ENCODE data around the gene USP3. TPM values are rescaled to one million over a fixed set of nuclear protein-coding genes. Genes with fewer than 3 reads are reported as not detected.

USP3 gene
- polyA plus RNA-seq, 1 donor from 2014 or later, result 42.7 TPM

DNA sequence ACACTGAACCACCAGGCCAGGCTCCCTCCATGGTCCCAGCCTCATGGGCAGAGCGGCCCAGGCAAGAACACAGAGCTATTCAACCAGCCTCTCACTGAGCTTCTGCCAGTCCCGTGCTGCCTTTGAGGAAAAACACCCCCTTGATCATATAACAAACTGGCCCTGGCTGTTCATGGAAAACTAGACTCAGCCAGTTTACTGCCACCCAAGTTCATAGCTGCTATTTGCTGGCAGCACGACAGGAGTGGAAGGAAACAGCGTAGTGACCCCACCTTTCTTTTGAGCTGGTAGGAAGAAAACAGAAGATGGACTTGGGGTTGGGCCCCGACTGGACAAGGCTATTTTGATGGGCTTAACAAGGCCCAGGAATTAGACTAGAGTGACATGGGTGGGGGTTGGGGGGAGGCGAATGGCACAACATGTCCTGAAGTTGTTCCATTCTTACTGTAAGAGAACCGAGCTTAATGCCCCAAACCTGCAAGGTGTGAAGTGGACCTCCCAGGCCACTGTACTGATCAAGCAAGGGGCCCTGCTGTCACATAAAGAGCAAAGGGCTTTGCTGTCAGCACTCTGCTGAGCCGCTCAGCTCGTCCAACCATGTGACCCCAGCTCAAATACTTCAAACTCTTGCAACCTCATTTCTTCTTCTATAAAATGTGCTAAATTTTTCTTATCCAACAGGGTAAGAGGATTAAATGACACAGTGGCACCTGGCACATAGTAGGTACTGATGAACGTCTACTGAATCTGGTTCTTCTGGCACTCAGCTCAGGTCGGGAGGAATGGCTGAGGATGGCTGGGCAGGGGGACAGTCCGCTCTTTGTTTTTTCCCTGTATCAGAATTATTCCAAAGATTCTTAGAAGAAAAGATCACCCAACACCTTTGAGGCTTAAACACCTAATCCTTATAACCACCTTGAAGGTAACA is 94.3 kb downstream of the USP3 start:
- H3K36me3 Mint-ChIP-seq, result no peaks in the 10 kb centered on the region
- H3K27ac Mint-ChIP-seq, result peak overlapping the region; percentile 95 to 96 (median 96)
- peak overlapping the region; percentile 86 to 100 (median 96) for H3K4me3 Mint-ChIP-seq
- H3K27me3 Mint-ChIP-seq, result no peaks in the 10 kb centered on the region
- H3K9me3 Mint-ChIP-seq, result no peaks in the 10 kb centered on the region
- H3K4me1 Mint-ChIP-seq, result peaks cover 48 to 63% (median 62%) of the 10 kb centered on the region in 3 donors

DNA sequence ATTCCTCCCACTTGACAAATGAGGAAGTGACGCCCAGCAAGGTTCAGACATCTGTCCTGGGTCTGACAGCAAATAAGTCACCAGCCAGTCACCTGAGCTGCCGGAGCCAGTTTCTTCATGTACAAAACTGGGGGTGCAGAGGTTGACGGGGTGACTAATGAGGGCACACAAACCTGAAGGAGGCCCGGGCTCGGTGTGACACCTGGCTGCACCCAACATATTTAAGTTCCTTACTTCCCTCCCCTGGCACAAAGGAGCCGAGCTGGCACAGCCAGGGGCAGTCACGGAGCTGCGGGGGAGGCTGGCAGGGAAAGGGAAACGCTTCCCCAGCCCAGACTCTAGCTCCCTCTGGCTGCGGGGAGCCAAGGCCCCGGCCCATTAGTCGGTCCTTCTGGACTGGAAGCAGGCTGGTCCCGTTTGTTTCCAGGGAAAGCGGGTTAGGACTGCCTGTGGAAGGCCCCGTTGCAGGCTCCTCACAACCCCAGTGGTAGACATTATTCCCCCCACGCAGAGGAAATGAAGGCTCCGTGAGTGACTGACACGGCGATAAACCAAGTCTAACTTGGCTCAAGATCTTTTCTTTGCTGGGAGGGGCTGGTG is 95.1 kb downstream of the USP3 start:
- no peaks in the 10 kb centered on the region for H3K36me3 Mint-ChIP-seq
- H3K27me3 Mint-ChIP-seq, result no peaks in the 10 kb centered on the region
- peaks cover 43 to 58% (median 55%) of the 10 kb centered on the region in 3 donors for H3K4me1 Mint-ChIP-seq
- no peaks in the 10 kb centered on the region for H3K9me3 Mint-ChIP-seq
- peak overlapping the region; percentile 95 to 96 (median 96) for H3K27ac Mint-ChIP-seq
- H3K4me3 Mint-ChIP-seq, result peak overlapping the region; percentile 86 to 100 (median 96)

DNA sequence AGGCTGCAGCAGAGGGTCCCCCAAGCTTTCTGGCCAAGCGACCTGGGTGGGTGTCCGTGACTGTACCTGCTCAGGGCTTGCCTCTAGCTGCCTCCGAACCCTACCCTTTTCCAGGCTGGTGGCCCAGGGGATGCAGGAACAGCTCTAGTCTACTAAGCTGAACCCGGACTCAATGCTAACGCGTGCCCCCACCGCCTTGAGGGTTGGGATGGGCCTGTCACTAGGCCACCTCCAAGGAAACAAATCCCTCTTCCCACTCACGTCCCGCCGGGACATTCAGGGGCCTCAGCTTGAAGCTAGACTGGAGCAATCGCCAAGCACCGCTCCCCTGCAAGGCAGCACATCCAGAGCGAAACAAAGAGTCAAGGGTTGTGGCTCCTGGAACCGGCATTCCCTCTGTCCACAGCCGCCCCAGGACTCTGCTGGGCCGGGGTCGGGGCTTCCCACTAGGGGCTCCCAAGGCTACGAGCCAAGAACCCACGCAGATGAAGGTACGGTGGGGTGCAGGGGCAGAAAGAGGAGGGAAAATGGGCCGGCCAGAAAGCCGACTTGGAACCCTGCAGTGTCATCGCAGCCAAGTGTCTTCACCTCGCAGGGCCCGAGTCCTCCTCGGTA is 95.7 kb downstream of the USP3 start:
- no peaks in the 10 kb centered on the region for H3K27me3 Mint-ChIP-seq
- H3K4me3 Mint-ChIP-seq, result peak overlapping the region; percentile 86 to 100 (median 96)
- H3K9me3 Mint-ChIP-seq, result no peaks in the 10 kb centered on the region
- H3K4me1 Mint-ChIP-seq, result peaks cover 41 to 52% (median 50%) of the 10 kb centered on the region in 3 donors
- peak overlapping the region; percentile 95 to 96 (median 96) for H3K27ac Mint-ChIP-seq
- H3K36me3 Mint-ChIP-seq, result no peaks in the 10 kb centered on the region

DNA sequence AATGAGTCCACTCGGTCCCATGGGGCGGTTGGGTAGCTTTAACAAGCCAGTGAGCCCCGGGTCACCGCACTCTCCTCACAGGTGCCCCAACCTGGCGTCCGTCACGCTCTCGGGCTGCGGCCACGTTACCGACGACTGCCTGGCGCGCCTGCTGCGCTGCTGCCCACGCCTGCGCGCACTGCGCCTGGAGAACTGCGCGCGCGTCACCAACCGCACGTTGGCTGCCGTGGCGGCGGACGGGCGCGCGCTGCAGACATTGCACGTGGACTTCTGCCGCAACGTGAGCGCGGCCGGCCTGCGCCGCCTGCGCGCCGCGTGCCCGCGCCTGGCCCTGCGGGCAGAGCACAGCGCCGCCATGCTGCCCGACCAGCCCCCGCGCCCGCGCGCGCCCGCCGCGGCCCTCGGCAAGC is 96.2 kb downstream of the USP3 start:
- H3K4me1 Mint-ChIP-seq, result peaks cover 40 to 49% (median 48%) of the 10 kb centered on the region in 3 donors
- peak overlapping the region; percentile 95 to 100 (median 98) for H3K4me3 Mint-ChIP-seq
- no peaks in the 10 kb centered on the region for H3K27me3 Mint-ChIP-seq
- H3K9me3 Mint-ChIP-seq, result no peaks in the 10 kb centered on the region
- H3K27ac Mint-ChIP-seq, result peak overlapping the region; percentile 95 to 96 (median 96)
- H3K36me3 Mint-ChIP-seq, result no peaks in the 10 kb centered on the region

DNA sequence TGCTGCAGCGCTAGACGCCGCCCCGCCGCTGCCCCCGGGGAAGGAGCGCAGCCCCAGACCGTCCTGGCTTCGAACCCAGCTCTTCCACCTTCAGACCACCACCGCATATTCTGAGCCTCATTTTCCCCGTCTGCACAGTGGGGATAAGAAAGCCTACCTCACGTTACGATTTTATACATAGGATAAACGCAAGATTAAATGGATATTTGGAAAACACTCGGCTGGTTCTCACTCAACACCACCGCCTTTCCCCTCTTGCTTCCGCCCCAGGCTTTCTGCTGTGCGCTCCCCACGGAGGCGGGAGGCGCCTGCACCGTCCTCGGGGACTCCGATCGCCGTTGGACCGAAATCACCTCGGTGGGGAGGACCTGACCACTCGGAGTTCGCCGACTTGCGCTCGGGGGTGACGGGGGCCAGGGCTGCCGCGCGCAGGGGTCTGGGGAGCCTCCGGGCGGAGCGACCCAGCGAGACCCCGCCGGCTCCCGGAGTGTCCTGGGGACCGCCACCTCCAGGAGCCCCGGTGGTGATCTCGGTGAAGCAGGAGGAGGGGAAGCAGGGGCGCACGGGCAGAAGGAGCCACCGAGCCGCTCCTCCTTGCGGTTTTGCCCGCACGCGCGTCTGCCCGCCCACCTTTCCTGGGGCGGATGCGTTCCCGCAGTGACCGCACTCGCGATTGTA is 96.8 kb downstream of the USP3 start:
- peak overlapping the region; percentile 95 to 100 (median 98) for H3K4me3 Mint-ChIP-seq
- H3K36me3 Mint-ChIP-seq, result no peaks in the 10 kb centered on the region
- peaks cover 40 to 49% (median 48%) of the 10 kb centered on the region in 3 donors for H3K4me1 Mint-ChIP-seq
- H3K27me3 Mint-ChIP-seq, result no peaks in the 10 kb centered on the region
- H3K27ac Mint-ChIP-seq, result peak overlapping the region; percentile 95 to 96 (median 96)
- H3K9me3 Mint-ChIP-seq, result no peaks in the 10 kb centered on the region

DNA sequence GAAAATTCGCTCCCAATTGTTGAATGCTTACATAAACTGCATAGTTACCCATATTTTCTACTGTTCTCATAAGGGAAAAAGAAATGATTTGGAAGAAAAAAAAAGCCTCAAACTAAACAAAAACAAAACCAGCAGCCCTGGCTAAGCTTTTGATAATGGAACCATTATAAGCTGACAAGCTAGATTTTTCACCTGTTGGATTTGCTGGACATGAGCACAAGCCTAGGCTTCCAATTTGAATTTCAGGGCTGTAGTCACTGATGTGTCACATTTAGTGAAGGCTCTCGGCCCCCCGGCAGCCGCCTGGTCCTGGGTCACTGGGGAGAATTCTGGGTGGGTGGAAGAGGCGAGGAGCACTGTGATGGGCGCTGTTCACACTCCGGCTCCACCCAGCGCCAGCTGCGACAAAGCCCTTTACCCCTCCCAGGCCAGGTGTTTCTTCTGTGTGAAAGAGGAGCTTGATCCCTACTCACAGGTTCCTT is 97.4 kb downstream of the USP3 start:
- peak overlapping the region; percentile 95 to 96 (median 96) for H3K27ac Mint-ChIP-seq
- H3K9me3 Mint-ChIP-seq, result no peaks in the 10 kb centered on the region
- H3K27me3 Mint-ChIP-seq, result no peaks in the 10 kb centered on the region
- no peaks in the 10 kb centered on the region for H3K36me3 Mint-ChIP-seq
- peaks cover 38 to 46% (median 46%) of the 10 kb centered on the region in 3 donors for H3K4me1 Mint-ChIP-seq
- peak overlapping the region; percentile 95 to 100 (median 98) for H3K4me3 Mint-ChIP-seq

DNA sequence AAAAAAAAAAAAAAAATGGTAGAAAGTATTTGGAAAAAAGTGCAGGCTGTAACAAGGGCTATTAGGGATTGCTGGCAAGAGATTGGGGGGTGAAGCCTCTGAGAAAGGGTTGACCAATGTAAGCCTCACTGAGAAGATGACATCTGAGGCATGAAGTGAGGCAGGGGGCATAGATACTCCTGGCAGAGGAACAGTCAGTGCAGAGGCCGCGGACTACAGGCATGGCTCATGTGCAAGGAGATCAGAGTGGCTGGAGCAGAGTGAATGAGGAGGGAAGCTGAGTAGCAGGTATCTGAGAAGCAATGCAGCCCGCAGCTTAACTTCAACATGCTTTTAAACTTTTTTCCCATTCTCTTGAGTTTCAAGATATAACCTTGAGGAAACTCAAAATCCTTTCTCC is 98.2 kb downstream of the USP3 start:
- Mint-ChIP-seq H3K4me3 (peak overlapping the region; percentile 59 to 100 (median 86)), H3K4me1 (peaks cover 37 to 41% (median 40%) of the 10 kb centered on the region in 3 donors), H3K27ac (peak overlapping the region; percentile 31 to 96 (median 85)), H3K27me3 (no peaks in the 10 kb centered on the region), H3K36me3 (no peaks in the 10 kb centered on the region), H3K9me3 (no peaks in the 10 kb centered on the region)

DNA sequence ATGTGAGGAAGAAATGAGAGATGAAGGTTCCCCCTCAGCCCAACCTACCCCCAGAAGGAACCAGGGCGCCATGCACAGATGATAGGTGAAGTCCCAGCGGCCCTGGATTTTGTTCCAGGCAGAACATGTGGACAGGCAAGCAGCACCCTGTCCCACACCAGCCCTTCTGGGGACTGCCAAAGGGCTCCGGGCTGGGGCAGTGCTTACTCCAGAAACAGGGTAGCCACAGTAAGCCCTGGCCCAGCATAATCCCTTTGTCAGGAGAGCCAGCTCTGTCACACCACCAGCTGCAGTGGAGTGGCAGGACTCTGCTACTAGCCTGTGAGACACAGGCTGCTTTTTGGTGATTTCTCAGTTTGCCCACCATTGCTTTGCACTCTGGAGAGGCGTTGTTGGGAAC is 99.1 kb downstream of the USP3 start:
- no peaks in the 10 kb centered on the region for H3K9me3 Mint-ChIP-seq
- H3K36me3 Mint-ChIP-seq, result peaks cover 5% of the 10 kb centered on the region
- peak overlapping the region in 1 of 3 donors; percentile 96 for H3K27ac Mint-ChIP-seq
- H3K4me3 Mint-ChIP-seq, result peak overlapping the region in 2 of 4 donors; percentile 55 to 100
- H3K4me1 Mint-ChIP-seq, result peaks cover 37 to 43% (median 41%) of the 10 kb centered on the region in 3 donors
- no peaks in the 10 kb centered on the region for H3K27me3 Mint-ChIP-seq

DNA sequence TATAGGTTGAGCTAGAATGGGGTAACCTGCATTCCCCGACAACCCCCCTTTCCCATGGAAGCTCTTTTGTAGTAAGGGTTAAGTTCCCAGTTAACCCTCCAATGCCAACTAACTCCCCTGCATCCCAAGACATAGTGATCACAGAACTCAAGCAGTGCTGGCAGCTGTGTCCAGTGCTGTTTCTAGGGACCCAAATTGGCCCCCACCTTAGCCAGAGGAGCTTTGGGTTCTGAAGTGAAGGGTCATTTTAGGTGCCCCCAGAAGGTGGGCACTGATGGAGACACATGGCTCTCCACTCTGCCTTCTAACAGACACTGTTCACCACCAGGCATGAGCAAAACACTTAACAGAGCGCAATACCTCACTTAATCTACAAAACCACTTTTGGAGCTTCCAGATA is 99.9 kb downstream of the USP3 start:
- Mint-ChIP-seq H3K4me1 (peaks cover 33 to 38% (median 36%) of the 10 kb centered on the region in 3 donors), H3K36me3 (peaks cover 5% of the 10 kb centered on the region), H3K9me3 (no peaks in the 10 kb centered on the region), H3K27ac (peak overlapping the region in 1 of 3 donors; percentile 39), H3K4me3 (peak overlapping the region in 2 of 4 donors; percentile 49 to 51), H3K27me3 (no peaks in the 10 kb centered on the region)

DNA sequence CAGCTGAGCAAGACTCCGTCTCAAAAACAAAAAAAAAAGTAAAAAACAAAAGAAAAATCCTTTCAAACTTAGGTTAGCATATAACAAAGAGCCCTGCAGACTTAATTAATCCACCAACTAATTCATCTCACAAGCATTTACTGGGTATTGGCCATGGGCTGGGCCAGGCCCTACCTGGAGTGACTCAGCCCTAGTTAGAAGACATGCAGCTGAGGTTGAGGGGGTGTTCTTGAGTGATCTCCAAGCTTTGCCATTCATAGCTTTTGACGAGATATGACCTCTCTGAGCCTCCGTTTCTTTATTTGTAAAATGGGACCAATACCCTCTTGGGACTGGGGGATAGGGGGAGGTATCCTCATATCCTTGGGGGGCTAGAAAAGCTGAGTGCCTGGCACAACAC is 100.6 kb downstream of the USP3 start:
- peaks cover 31 to 37% (median 32%) of the 10 kb centered on the region in 3 donors for H3K4me1 Mint-ChIP-seq
- H3K27me3 Mint-ChIP-seq, result no peaks in the 10 kb centered on the region
- H3K9me3 Mint-ChIP-seq, result no peaks in the 10 kb centered on the region
- H3K27ac Mint-ChIP-seq, result peak overlapping the region in 1 of 3 donors; percentile 16
- peak overlapping the region in 2 of 4 donors; percentile 37 to 45 for H3K4me3 Mint-ChIP-seq
- H3K36me3 Mint-ChIP-seq, result peaks cover 5% of the 10 kb centered on the region

DNA sequence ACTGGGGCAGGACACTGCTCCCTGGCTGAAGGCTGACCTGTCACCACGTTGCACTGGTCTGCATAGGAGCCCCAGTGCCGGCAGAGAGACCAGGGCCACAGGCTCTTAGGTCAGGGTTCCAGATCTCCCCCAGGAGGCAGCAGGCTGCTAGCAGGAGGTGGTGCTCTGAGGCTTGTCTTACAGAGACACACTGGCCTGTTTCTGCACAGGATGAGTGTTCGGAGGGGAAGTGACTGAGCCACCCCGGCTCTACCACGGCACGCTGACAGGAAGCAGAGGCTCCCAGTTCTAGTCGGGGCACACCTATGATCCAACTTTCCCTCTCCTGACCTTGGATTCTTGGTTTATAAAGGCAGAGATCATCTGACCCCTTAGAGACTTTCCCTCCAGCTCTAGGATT is 101.4 kb downstream of the USP3 start:
- Mint-ChIP-seq H3K9me3 (no peaks in the 10 kb centered on the region), H3K4me1 (peaks cover 39 to 44% (median 39%) of the 10 kb centered on the region in 3 donors), H3K4me3 (peak overlapping the region in 3 of 4 donors; percentile 27 to 84 (median 41))

DNA sequence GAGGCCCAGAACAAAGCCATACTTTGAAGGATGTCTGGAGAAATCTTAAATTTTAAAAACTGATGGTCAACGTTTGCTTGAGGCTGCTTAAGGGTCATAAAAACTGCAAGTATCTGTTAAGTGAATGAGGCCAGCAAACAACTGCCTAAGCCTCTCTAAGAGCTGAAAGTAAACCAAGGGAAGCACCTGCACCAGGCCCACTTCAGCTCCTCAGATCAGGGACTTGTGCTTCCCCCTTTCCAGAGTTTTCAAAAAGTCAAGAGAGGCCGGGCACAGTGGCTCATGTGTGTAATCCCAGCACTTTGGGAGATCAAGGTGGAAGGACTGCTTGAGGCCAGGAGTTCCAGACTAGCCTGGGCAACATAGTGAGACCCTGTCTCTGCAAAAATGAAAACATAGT is 101.9 kb downstream of the USP3 start:
- Mint-ChIP-seq H3K4me3 (peak overlapping the region in 3 of 4 donors; percentile 27 to 84 (median 41)), H3K27me3 (no peaks in the 10 kb centered on the region), H3K27ac (peak overlapping the region; percentile 68 to 87 (median 82)), H3K36me3 (peaks cover 5% of the 10 kb centered on the region), H3K9me3 (no peaks in the 10 kb centered on the region), H3K4me1 (peaks cover 40 to 46% (median 41%) of the 10 kb centered on the region in 3 donors)

More for the DNA sequence above, 101.4 kb downstream of the USP3 start:
- H3K27me3 Mint-ChIP-seq, result no peaks in the 10 kb centered on the region
- H3K27ac Mint-ChIP-seq, result peak overlapping the region; percentile 68 to 87 (median 82)
- H3K36me3 Mint-ChIP-seq, result peaks cover 5% of the 10 kb centered on the region

DNA sequence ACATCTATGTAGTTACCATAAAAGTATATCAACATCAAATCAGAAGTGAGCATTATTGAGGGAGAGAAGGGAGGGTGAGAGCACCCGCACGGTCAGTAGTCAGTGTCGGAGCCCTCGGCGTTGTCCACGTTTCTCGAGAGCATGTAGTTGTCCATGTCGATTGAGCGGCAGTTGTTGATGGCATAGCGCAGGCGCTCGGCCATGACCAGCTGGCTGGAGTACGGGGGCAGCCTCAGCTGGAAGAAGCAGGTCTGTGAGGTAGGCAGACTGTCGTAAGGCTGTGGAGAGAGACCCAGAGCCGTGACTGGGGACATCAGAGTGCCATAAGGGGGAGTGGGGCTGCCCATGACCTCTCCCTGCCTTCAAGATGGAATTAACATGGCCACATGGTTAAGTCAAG is 104.6 kb downstream of the USP3 start:
- H3K4me1 Mint-ChIP-seq, result peaks cover 25 to 26% (median 26%) of the 10 kb centered on the region in 3 donors
- no peaks in the 10 kb centered on the region for H3K27me3 Mint-ChIP-seq
- H3K9me3 Mint-ChIP-seq, result no peaks in the 10 kb centered on the region
- H3K36me3 Mint-ChIP-seq, result peaks cover 7% of the 10 kb centered on the region
- no peak overlapping the region for H3K4me3 Mint-ChIP-seq
- peak overlapping the region in 1 of 3 donors; percentile 50 for H3K27ac Mint-ChIP-seq

DNA sequence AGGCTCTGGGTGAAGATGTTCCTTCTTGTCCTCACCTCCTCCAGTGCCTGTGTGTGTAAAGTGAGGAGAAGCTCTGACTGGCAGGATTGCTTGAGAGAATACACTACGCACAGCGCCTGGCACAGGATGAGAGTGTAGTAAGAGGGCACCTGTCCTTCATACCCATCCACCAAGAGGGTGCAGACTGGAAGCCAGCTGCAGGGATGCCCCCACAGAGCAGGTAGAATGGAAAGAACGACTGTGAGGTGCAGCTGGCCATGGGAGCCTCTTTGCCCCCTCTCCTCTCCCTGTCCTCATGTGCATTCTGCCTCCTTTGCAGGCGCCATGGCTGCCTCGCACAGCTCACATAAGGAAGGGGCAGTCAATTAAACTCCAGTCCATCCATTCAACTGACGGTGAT is 105.1 kb downstream of the USP3 start:
- peak overlapping the region in 1 of 3 donors; percentile 50 for H3K27ac Mint-ChIP-seq
- H3K27me3 Mint-ChIP-seq, result no peaks in the 10 kb centered on the region
- no peaks in the 10 kb centered on the region for H3K9me3 Mint-ChIP-seq
- no peak overlapping the region for H3K4me3 Mint-ChIP-seq
- peaks cover 25 to 26% (median 26%) of the 10 kb centered on the region in 3 donors for H3K4me1 Mint-ChIP-seq
- peaks cover 7% of the 10 kb centered on the region for H3K36me3 Mint-ChIP-seq

Measured in IgD-negative memory B cell (primary cell).